GM18511 (cell line): Measurements from ENCODE around the gene UBE2S.
"Not testable (repeated sequence)": the region's sequence is repeated elsewhere in the genome, so short reads cannot be mapped to it uniquely, and the experiment has no call there.

ENCODE experiments used
- ATAC-seq: cut with Tn5 transposase; IDR thresholded peaks from one replicate; pipeline ENCODE4 v1.9.1; 2021; ENCODE audit warnings: mild to moderate bottlenecking, moderate library complexity; ENCODE audit not compliant: unreplicated experiment

The UBE2S gene

GRCh38 chr19:55407550-55407799 is at the start of gene UBE2S:
Gene UBE2S, minus strand, starts transcription at chr19:55407788. Its CDS starts 199 bp downstream, at chr19:55407589.
- not testable (repeated sequence) for ATAC-seq

DNA sequence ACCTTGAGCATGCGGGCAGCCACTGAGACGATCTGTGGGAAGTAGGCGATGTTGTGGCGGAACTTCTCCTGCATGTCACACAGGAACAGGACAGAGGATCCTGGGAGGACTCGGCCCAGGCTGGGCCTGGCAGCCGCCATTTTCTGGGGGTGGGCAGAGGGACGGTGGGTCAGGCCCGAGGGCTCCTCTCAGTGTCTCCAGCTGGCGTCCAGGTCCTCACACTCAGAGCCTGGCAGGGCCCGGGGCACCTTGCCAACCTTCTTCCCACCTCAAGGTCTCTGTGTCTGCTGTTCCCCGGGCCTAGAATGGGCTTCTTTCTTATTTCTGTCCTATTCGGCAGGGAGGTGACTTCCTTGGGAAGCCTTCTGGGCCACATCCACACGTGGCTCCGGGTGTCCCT is 48.8 kb upstream of the UBE2S start:
- ATAC-seq: no peak

GRCh38 chr19:55455576-55456235 is 48.1 kb upstream of the UBE2S start:
- no peak for ATAC-seq

DNA sequence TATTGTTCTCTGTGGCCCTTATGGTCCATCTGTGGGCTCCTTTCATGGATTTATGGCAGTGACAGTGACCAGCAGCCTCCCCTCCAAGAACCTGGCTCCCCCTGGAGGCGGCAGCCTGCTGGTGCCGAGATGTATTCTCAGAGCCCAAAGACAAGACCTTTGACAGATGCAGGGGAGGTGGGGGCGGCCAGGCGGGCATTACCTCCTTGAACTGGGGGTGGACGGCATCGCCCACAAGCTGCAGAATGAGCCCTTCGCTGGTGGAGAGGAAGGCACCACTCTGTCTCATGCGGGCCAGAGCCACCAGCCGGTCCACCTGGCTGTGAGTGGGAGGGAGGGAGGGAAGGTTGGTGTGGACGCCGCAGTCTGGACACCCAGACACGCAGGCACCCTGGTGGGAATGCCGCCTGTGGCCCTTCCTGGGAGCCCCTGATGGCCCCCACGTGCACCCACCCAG is 47.2 kb upstream of the UBE2S start:
- no peak for ATAC-seq

- ATAC-seq: no peak
Observed at GRCh38 chr19:55453511-55454260, 46.1 kb upstream of the UBE2S start.

DNA sequence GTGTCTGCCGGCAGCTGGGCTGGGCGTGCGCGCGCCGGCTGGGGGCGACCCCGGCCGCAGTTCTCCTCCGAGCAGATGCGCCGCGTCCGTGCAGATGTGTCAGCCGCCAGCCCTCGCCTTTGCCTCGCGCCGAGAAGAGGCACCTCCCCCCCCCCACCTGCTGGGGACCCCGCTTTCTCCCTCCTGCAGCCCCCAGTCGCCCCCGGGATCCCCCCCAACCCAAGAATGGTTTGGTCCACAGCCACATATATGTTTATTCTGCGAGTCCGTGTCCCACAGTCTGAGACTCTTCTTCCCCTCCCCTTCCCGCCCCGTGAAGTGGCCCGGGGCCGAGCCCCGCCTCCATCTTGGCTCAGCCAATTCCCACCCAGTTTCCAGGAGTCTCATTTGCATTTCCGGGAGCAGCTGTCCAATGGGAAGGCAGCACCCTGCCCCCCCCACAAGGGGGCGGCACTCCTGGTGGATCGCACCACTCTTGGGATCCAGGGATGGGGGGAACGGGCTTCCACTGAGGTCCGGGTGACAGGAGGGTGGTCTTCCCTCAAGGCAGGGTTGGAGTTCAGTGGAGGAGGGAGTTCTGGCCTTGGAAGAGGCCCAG is 45.3 kb upstream of the UBE2S start:
- ATAC-seq: no peak

DNA sequence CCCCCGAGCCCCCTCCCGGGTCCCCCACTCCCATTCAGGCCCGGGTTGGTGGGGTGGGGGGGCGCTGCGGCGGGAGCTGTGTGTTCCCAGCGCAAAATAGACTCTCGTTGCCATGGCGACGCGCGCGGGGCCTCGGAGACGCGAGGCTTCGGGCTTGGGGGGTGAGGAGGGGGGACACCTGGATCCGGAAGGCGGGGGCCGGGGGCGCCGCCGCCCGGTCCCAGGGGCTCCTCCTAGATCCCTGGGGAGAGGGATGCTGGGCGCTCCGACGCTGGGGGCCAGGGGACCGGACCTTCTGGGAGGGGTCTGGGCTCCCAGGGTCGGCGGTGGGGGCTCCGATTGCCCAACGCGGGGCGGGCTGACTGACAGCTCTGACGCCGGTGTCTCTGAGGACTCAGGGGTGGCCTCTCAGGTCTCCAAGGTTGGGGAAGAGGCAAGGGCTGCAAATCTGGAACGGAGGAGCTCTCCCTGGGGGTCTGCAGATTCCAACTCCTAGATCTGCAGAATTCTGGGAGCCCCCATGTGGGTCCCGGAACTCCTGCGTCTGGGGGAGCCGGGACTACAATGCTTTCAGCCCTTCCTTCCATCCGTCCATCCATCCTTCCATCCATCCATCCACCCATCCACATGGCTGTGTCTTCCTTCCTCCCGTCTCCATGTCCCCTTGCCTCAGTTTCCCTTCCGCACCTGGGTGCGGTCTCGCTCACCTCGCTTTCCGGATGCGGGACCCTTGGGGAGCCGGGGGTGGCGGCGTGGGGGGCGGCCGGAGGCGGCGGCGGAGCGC is 44.6 kb upstream of the UBE2S start:
- no peak for ATAC-seq

GRCh38 chr19:55451163-55451964 is 43.8 kb upstream of the UBE2S start:
- no peak for ATAC-seq

DNA sequence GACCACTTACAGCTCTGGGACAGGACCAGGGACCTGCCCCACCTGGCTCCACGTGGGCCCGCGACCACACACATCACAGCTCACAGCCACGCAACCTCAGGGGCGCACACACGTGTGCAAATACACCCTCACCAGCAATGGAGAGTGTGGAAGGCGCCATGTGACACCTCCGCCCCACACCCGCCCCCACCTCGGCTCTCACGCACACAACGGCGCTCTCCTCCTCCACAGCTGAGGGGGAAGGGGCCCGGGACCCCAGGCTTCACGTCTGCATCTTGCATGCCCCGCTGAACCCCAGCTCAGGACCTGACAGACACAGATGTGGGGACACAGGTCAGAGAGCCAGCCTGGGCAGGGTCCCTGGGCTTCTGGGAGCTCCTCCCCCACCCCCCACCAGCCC is 41.9 kb upstream of the UBE2S start:
- no peak for ATAC-seq

DNA sequence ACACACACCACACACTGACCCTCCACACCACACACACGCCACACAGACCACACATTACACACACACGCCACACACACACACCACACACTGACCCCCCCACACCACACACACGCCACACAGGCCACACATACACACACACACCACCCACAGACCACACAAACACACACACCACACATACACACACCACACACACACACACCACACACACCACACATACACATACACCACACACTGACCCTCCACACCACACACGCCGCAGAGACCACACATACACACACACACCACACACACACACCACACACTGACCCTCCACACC is 40.5 kb upstream of the UBE2S start:
- ATAC-seq: not testable (repeated sequence)

DNA sequence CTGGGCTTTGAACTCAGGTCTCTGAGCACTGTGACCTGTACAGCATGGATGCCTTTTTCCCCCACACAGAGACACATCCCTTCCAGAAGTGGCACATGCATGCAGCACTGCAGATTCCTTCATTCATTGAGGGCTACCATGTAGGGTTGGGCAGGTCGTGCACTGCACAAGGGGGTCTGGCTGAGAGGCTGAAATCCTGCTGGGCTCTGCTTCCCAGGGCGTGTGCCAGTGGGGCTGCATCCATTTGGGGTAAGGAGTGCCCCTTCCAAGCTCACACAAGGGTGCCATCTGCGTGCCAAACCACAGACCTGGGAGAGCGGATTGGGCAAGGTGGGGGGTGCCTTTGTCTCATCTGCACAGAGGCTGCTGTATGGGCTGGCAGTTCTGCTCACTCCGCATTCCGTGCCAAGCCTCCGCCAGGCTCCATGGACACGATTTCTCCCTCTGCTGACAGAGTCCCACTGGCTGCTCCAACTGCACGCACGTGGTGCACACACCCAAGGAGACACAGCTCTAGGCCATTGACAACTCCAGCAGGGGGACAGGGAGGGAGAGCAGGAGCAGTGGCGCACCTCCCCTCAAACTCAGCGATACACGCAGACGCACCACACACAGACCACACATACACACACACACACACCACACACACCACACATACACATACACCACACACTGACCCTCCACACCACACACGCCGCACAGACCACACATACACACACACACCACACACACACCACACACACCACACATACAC is 40.0 kb upstream of the UBE2S start:
- ATAC-seq: no peak

GRCh38 chr19:55446060-55446459 is 38.5 kb upstream of the UBE2S start:
- ATAC-seq: no peak

GRCh38 chr19:55444646-55445045 is 37.1 kb upstream of the UBE2S start:
- ATAC-seq: no peak

DNA sequence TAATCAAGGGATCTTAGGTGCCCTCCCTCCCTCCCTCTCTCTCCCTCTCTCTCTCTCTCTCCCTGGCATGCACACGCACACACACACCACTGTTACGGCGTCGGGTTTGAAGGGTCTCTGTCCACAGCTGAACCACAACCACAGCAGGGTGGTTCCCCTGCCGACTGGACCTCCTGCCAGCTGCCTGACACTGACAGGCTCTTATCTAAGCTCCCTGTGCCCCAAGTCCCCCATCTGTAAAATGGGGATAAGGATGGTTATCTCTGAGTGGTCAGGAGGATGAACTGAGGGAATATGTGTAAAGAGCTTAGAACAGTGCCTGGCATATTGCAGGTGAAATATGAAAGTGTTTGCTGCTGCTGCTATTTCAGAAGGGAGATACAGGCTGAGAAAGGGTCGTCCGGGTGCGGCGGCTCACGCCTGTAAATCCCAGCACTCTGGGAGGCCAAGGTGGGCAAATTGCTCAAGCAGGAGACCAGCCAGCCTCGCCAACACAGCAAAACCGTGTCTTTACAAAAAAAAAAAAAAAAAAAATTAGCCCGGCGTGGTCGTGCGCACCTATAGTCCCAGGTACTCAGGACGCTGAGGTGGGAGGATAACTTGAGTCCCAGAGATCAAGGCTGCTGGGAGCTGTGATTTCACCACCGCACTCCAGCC is 36.4 kb upstream of the UBE2S start:
- ATAC-seq: no peak

- no peak for ATAC-seq
Observed at GRCh38 chr19:55443045-55443823, 35.6 kb upstream of the UBE2S start, which contains the start of gene SHISA7. Gene SHISA7, minus strand, starts transcription at chr19:55443300. Its CDS starts 437 bp downstream, at chr19:55442863.

GRCh38 chr19:55442372-55442961 is 34.9 kb upstream of the UBE2S start:
- ATAC-seq: no peak

DNA sequence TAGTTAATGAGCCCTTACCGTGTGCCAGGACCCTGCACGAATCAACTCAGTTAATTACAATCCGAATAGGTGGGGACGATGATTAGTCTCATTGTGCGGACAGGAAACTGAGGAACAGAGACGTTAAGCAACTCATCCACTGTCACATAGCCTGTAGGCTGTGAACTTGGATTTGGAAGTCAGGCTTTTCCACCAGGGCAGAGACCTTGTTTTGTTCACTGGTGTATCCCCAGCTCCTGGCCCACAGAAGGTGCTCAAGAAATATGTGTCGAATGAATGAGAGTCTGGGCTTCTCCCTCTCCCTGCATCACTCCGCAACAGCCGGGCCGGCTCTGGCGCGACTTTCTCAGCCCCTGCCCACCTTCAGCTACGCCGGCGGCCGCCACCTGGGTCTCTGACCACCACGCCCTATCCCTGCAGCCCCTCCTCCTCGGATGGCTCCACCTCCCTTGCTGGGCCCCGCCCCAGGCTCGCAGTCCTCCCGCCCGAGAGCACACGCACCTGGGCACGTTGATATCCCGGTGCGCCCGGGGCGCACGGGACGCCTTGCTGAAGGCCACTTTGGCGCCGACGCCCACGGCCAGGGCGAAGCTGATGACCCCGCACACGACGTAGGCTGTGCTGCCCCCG is 34.2 kb upstream of the UBE2S start:
- no peak for ATAC-seq

DNA sequence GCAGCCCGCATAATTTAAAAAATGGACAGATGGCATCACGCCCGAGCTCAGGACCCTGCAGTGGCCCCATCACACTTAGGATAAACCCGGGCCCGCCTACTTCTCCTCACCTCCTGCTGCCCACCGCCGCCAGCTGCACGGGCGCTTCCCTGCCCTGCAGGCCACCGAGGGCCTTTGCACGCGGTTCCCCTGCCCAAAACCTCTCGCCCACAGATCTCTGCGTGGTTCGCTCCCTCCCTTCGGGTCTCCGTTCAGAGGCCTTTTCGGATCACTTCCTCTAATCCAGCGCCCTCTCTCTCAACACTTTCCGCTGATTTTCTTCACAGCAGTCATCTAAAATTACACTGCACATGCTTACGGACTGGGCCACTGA is 33.7 kb upstream of the UBE2S start:
- no peak for ATAC-seq
